HG02610 (cell line): ENCODE measurements around the gene SGO2.
A peak's percentile ranks its signal among the peaks of the same experiment; 100 is the strongest.

Experiments
- ATAC-seq: cut with Tn5 transposase; IDR thresholded peaks from one replicate; pipeline ENCODE4 v1.9.1; 2021; ENCODE audit warnings: mild to moderate bottlenecking, moderate library complexity; ENCODE audit not compliant: unreplicated experiment

SGO2 gene

GRCh38 chr2:200588076-200588678, 62.2 kb downstream of the SGO2 start:
- ATAC-seq, result no peak

- ATAC-seq, result no peak
These were observed 64.1 kb downstream of the SGO2 start for GRCh38 chr2:200590090-200590489.

GRCh38 chr2:200591308-200591707, 65.3 kb downstream of the SGO2 start:
- ATAC-seq, result no peak

DNA sequence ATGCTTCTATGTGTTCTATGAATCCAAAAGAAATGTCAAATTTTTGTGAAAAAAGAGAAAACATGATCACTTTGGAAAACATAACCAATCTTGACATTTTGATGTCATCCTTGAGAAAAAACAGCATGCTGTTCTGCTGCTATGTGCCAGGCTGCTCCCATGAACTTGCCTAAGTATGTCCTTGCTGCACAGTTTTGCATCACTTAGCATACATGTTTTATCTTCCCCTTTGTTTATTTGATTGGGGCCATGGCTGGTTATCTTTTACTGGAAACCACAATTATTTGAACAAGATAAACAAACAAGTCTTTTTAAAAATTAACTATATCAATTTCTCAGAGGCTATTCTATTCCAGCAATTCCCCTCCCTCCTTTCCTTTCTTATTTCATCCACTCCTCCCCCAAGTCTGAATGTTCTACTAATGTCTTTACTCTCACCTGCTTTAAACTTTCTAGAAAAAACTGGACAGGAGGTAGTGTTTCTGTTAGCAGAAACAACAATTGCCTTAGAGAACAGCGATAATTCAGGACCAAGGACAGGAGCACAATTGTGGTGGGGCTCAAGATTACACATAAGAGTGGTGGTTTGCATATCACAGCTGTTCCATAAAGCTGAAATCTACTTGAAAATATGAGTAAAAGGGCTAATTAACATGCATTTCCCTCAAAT, 66.5 kb downstream of the SGO2 start:
- ATAC-seq, result no peak

DNA sequence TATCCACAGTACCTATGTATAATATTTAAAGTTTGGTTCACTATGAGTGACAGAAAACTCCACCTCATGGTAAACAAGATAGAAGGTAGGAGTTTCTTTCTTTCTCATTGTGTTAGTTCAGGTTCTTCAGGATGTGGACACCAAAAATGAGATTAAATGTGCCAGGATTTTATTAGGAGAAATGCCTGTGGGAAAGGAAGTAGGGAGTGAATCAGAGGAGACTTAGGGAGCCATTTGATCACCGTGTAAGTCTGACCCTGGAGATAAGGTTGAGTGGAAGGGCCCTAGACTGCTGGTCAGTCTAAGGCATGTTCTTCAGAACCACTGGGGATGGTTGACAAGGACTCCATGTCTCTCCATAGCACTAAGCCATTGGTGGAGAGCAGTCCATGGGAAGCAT, 67.9 kb downstream of the SGO2 start:
- no peak for ATAC-seq

DNA sequence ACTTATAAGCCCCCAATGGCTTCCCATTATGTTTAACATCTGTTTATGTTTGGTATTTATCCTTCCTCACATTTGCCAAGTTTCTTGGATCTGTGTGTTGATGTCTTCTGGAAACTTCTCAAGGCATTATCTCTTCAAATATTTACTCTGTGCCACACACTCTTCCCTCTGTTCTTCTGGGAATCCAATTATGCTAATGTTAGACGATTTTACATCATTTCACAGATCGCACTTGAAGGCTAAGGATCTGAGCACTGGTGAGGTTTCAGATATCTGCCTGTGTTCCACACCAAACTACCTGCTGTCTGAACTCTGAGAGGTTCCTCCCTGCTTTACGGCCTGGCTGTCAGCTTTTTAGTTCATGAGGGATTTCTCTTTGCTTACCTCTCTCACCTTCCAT, 69.9 kb downstream of the SGO2 start:
- no peak for ATAC-seq

DNA sequence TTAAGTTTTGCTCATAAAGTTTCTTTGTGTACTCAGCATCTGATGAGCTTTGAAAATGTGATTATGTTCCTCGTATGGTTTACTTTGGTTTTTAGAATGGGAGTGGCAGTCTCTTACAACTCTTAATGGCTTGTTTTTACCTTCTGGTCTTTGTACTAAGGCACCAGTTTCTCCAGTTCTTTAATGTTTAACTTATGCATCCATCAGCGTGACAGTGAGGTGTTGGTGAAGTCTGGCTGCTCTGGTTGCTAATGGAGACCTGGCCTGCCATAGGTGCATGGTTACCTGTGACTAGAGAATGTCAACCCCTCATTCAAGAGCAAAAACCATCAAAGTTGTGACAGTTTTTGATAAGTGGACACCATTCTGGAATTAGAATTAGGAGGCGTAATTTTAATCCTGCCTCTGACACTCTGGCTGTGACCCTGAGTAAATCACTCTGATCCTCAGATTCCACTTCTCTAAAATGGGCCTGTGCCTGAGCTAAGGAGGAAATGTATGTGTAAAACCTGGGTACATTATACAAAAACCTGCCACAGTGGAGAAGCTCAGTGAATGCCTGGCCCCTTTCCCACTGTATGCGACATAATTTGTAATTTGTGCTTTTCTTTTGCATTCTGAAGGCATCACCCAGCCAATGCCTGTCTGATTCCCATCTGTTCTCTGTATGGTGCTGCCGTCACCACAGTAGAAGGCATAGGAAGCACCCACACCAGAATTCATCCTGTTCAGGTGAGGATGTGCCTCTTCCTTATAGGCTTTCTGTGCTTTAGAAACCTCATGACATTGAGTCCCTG, 71.0 kb downstream of the SGO2 start:
- no peak for ATAC-seq

DNA sequence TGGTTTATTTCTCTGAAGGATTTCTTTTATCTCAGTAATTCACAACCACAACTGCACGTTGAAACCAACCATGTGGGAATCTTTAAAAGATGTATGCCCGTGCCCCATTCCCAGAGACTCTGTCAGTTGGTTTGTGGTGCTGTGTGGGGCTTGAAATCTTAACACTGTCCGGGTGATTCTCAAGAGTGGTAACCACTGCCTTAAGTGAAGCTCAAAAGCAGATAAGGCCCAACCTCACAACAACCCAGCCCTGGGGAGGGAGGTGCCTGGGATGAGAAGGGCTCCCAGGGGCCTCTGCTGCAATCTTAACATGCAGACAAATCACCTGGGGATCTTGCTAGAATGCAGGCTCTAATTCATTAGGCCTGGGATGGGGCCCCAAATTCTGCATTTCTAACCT, 73.2 kb downstream of the SGO2 start:
- ATAC-seq, result no peak

DNA sequence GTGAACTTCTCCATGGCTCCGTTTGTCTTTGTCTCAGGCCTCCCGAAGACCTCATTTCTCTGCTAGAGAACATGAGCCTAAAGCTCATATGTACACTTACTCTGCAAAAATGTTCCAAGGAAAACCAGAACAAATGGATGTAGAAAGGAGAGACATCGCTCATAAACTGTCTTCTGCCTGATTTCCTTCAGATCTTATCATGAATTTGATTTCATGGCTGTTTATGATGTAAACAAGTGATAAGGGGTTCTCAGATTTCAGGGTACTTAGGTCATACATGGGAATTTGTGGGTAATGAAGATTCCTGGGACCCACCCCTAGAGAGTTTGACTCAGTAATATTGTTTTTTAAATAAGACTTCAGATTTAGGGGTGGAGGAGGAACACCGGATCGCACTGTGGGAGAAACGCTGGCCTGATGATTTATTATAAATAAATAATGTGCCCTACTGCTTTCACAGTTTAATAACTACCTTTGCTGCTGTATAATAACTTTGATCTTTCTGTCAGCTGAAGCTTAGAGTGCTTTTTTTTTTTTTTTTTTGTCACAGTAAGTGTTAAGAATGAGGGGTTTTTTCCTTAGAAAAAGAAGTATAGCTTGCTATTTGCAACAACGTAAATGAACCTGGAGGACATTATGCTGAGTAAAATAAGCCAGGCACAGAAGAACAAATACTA, 74.7 kb downstream of the SGO2 start:
- no peak for ATAC-seq

- ATAC-seq, result no peak
These were observed 76.6 kb downstream of the SGO2 start for GRCh38 chr2:200602584-200602983.

GRCh38 chr2:200603972-200604371, 78.0 kb downstream of the SGO2 start:
- no peak for ATAC-seq

GRCh38 chr2:200604571-200605255, 78.7 kb downstream of the SGO2 start:
- no peak for ATAC-seq

GRCh38 chr2:200608341-200609027, 82.5 kb downstream of the SGO2 start:
- ATAC-seq, result no peak

- no peak for ATAC-seq
These were observed 83.1 kb downstream of the SGO2 start for GRCh38 chr2:200609028-200609614.

- peak; percentile 89 for ATAC-seq
These were observed 84.2 kb downstream of the SGO2 start for GRCh38 chr2:200610217-200610616.

GRCh38 chr2:200613692-200614091, 87.7 kb downstream of the SGO2 start:
- no peak for ATAC-seq

DNA sequence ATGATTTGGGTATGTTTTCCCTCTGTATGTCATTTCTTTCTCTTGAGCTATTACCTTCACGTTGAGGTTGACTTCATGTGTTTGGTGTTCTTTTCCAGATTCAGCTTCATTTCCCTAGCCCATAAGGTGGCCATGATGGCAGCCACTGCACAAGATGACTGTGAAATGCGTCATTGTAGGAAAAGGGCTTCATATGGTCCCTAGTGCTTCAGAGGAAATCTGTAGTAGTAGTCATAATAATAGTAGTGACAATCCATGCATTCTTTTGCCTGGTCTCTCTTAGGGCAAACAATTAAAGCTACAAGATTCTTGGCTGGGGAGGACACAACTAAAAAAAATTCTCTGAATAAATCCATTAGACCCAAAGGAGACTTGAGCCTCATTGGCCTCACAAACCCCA, 88.2 kb downstream of the SGO2 start:
- ATAC-seq, result no peak

DNA sequence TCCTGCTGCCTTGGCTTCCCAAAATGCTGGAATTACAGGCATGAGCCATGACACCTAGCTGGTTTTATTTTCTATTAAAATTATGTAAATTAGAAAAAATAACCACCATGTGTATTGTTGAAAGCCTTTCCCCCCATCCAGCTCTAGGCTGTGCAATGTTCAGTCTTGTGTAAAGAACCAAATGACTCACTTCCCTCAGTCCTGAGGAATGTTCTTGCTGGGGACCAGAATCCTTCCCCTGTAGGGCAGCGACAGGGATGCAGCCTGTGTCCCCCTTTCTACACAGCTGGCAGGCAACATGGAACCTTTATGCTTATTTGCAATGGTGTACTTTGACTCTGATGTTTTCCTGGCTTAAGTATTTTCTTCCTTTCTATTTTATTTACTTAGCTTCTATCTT, 89.2 kb downstream of the SGO2 start:
- ATAC-seq, result peak; percentile 54

DNA sequence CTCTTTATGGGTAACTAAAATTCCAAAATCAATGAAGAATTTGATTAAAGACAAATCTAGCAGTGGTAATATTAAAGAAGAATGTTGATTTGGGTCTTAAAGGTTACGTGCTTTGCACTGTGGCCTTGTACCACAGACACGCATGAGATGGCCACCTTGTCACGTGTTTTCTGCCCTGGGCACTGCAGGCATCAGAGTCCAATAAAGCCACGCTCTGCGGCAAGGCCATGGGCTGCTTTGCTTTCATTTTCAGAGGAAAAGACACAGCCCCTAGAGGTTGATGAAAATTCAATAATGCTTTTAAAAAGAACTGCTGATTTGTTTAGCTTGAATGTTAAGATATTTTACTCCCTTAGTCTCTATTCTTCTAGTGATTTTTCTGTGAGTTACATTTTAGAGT, 90.2 kb downstream of the SGO2 start:
- ATAC-seq, result no peak

DNA sequence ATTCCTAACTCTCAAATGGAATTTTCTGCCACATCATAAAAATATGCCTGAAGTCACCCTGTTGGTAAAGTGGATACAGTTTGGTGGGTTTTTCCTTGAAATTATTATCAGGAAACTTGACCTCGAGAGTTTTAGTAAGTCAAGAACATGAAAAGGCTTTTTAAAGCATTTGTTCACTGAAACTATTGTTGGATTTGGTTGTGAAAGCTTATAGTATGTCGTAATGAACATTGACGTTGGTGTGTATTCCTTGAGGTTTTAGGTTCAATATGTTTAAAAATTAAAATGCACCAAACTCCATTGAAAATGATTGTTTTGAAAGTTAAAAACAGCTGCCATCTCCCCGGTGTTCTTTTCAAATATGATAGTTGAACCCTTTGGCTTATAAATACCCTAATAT, 90.6 kb downstream of the SGO2 start:
- no peak for ATAC-seq
